NCI-H187 (cell line): Measurements from ENCODE around the gene MAP2.

ENCODE experiments used
- DNase-seq, 2 experiments: peaks; one replicate each; lab custom pipeline; 2025; lab: John Stamatoyannopoulos, UW

MAP2 gene

DNA sequence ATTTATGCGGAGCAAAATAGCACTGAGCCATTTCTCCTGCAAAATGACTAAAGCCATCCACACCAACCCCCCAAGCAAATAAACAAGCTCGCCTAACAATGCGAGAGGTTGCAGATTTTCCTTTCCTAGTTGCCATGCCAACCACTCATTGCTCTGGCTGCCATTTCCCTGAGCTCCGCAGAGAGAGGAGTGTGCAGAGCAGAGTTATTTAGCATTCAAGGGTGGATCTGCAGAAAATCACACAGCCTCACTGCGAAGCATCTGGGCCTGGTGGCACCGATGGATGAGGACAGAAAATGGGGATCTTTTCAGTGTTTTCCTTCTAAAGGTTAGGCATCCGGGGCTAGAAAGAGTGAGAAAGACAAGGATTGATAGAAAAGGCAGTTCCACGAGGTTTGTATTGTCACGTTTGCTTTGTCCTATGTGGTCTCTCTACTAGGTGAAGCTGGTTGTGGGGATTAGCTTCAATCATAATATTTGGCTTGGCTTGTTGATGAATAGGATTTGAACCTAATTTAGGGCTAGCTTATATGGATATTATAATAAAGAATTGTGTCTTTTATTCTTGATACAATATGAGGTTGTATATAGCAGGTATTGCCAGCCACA is 237.5 kb downstream of the MAP2 start:
- no peak for DNase-seq

DNA sequence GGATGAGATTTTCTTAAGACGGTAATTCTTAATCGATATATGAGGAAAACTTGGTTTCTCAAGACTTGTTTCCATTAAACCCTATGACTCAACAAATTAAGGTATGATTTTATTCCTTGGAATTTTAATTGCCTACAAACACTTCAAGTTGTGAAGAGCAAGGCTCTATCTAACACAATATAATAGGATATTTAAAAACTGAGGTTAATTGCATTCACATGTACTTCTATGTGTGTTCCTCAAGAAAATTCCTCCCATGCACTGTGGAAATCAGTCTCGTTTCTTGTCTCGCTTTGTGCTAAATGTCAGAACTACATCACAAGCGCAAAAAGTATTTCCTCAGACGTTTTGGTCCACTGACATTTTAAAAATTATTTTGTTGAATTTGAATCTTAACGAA is 238.2 kb downstream of the MAP2 start:
- DNase-seq, result no peak

DNA sequence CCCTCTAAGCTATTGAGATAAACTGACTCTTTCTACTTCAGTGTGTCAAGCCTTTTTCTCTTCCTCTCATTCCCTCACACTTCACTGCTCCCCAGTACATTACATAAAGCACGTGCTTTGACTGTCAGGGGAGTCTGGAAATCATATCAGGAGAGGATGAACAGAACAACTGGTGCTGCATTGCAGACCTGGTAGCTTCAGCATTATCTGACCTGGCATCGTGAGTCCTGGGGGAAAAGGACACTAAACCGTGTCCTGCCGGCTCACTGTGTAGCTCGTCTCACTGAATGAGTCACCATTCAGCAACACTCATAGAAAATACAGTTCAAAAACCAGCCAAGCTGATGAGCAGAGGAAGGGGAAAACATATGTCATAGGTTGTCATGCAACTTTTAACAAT is 239.3 kb downstream of the MAP2 start:
- DNase-seq, result no peak

DNA sequence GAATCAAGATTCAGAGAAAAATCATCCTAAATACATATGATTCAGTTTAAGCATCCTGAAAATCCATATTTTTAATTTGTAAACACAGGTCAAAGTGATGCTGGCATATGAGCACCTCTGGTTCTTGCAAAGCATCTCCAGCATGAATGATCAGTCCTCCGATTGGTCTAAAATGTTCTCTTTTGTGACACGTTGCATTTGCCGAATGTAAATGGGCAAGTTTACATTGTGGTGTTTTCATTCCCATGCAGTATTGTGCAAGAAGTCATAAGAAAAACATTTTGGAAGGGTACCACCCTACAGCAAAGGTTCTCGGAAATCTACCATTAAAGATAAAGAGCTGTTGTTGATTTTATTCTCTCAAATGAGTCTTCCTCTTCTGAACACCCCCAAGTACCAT is 239.8 kb downstream of the MAP2 start:
- no peak for DNase-seq

DNA sequence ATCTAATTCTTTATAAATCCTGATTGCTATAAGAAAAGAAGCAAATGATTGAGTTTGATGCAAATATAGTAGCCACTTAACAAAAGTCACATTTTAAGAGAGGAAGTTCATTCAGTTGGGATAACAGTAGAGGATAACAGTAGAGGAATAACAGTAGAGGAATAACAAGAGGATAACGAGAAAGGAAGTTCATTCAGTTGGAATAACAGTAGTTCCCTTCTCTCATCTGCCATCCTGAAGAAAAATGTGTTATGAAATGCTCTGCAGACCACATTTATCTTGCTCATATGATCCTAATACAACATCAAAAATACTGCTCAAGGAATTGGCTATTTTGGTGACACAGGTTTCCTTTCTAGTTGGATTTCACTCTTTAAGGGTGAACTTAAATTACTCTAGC is 242.4 kb downstream of the MAP2 start:
- DNase-seq, result no peak

DNA sequence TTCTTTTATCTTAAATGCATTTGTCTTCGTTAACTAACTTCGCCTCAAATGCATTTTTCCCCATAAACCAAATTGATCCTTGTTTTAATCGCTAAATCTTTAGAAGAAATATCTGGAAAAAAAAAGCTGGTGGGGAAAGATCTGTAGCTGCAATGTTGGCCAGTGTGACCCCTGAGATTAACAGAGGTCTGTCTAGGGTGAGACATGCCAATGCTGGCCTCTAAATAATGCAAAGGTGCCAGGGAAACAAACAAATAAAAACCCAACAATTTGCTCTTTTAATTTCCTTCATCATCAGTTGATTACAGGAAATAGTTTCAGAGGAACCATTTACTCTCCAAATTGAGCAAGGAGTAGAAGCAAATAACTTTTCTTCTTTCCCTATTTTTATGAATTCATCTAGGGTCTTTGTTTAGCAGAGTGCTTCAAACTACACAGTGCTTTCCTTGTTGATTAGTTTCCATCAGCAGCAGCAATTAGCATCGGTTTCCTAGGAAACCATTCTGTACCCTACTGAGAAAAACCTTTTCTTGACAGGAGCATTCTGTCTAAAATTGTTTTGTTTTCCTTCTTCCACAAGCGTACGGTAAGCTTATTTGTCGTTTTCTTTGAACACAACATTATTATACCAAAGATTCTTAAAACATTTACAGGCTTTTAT is 247.3 kb downstream of the MAP2 start:
- no peak for DNase-seq

DNA sequence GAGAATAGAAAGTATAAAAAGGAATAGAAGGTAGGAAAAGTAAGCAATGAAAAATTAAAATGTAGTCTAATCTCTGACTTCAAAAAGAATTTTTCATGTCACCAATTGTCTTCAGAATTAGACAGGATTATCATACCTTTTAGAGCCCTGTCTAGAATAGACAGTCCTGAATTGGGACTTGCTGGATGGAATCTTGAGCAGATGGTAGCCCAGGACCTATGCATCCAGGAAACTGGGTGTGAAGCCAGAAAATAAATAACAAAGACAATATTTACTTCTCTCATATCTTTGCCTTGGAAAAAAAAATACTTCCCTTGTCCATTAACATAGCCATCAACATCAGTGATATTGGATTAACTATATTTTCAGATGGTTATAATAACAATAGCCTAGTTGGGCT is 250.0 kb downstream of the MAP2 start:
- no peak for DNase-seq

DNA sequence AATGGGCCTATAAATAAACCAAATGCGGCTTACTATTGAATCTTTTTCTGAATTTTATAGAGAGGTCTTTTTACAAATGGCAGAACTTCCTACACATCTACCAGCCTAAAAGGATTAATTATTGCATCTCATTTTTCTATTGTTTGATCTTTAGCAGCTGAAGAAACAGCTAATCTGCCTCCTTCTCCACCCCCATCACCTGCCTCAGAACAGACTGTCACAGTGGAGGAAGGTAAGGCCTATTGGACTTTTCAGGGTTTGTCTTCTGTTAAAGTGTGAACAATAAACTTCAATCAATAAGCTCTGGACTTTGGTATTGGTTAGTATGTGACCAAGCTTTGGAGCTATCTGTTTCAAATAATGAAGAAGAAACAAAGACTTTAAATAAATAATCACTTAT is 256.7 kb downstream of the MAP2 start:
- DNase-seq, result no peak

DNA sequence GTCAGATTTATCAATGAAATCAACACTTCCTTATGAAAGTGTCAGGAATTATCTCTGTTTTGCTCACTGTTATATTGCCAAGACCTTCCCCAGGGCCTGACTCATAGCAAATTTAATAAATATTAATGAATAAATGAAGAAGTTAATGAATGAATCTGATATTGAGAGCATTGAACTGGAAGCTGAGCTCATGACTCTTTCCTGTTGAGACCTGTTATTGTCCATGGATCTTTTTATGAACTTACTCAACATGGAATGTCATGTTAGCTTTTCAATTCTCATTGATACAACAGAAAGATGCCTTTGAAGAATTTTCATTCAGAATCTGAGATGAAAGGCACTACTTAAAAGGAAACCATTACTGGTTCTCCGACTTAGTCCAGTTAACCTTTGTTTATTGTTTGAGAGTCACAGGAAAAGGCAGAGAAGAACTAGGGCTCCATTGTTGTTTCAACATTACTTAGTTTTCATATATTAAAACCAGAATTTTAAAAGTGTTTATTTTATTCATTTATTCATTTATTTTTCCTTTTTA is 257.4 kb downstream of the MAP2 start:
- DNase-seq, result no peak

DNA sequence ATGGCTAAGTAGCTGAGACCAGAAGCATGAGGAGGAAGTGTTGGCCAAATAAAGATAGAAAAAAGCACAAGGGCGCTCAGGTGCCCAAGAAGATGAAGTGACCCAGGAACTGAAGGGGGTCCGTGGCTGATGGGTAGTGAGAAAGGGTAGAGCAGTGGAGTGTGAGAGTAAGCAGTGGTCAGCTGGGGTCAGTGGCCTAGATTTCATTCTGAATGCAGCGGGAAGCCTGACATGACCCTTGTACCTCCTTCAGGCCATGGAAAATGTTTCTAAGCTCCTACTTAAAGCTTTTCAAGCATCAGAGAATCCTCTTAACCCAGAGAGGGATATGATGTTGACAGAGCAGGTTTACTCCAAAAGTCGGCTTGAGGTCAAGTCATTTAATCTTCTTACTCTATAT is 258.8 kb downstream of the MAP2 start:
- no peak for DNase-seq

DNA sequence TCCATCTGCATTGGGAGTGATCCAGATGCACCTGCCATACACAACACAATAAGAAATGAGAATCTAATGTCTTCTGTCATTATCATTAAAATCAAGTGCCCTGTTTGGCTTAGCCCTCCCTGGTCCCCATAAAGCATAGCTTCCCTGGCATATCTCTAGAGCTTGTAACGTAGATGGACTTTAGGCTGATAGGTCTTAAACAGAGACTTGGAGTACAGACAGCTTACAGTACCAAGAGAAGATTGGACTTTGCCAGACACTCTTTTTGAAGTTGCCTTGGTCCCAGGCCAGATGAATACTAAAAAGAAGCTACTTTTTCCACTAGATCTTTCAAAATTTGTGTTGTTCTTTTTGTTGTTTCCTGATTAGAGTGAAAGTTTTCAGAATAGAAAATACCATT is 261.5 kb downstream of the MAP2 start:
- no peak for DNase-seq

DNA sequence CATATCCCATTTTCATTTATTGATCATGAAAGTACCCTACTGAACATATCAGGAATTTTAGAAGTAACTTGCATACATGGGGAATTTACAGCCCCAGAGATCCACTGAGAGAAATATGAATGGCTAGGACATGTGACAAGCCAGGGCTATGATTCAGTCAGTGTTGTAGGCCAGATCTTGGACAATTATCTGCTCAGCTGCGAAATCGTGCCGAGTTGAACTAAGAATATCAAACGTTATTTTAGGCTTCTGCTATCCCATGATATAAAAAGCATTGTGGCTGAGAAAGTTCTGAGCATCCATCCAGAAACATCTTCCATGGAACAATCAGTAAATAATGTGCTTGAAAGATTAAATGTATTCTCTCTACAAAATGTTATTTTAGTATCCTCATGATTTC is 262.1 kb downstream of the MAP2 start:
- DNase-seq, result no peak

DNA sequence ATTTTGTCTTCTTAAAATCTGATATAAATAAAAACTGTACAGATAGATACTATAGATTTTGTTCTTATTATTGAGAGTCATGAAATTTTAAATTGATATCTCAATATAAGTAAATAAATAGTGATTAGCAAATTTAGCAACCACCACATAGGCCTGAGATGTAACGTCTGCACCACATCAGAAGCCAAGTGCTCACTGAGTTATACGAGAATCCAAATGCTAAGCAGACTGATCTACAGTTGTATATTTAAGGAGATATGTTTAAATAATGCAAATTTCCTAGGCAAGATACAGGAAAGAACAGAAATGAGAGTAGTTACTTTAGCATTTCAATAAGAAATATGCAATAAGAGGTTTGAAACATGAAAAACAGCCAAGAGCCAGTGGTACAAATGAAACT is 262.6 kb downstream of the MAP2 start:
- no peak for DNase-seq

DNA sequence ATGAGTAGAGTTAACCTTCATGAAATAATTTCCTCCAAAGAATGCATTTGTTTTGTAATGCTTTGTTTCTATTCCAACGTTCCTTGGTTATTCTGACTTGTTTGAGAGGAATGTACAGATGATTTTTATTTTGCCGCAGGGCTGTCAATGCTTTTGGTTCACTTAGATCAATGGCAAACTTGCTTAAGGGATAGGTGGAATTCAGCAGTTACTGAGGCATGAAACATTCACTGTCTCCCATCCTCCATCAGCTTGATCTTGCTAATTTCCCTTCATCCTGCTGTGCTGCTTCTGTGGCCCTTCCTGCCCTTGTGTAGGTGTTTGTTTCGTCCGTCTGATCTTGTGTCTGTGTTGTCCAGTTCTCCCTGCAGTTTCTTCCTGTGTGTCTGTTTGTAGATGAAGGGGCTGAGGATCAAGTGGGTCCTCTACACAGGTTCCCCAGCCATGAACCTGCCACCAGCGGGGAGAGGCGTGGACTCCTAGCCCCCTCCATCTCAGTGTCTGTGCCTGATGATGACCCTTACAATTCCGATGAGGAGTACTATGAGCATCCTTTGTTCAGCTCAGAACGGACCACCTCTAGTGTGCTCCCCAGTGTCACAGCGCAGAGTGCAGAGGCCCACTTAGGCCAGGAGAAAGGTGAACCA is 263.6 kb downstream of the MAP2 start:
- DNase-seq, result no peak

DNA sequence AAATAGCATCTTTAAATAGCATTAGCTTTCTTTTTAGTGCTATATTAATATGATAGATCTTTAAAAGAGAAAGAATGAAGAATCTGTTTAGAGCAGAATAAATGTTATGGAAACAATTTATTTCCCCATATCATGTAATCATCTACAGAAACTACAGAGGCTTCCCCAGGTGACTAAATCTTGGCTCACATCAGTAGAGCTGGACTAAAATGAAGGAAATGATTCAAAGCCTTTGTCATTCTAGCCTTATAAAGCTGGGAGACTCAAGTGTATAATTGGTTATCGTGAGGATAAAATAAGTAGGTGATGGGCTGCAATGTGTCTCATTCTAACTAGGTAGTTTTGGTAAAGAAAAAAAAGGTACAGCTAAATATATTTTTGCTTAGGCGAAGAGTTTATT is 264.5 kb downstream of the MAP2 start:
- no peak for DNase-seq

DNA sequence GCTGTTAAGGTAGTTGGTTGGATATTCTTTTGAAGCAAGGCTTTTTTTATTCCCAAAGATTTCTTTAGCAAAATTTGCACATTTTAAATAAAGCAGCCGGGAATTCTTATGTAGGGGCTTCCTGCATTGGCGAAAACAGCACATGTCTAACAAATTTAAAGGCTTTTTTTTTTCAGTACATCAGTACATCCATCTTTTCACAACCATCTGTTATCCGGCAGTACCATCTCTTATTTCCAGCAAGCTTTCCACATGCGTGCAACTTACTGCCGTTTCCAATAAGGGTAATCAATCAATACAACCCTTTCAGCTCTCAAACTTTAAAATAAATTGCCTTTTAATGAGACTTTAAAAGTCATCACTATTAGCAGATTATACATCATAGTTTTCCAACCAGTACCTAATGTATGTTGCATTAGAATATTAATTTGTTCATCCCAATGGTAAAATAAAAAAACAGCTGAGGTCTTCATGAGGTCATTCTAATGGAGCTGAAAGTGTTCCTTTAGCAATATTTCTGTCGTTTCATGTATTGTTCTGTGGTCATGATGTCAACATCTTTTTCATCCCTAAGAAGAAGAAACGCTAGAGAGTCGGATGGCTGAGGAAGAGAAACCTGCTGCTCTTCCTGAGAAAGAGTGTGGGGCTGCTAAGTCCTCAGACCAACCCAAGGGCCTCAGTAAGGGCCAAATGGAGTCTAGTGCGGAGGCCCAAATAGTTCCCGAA is 266.3 kb downstream of the MAP2 start:
- DNase-seq, result no peak

DNA sequence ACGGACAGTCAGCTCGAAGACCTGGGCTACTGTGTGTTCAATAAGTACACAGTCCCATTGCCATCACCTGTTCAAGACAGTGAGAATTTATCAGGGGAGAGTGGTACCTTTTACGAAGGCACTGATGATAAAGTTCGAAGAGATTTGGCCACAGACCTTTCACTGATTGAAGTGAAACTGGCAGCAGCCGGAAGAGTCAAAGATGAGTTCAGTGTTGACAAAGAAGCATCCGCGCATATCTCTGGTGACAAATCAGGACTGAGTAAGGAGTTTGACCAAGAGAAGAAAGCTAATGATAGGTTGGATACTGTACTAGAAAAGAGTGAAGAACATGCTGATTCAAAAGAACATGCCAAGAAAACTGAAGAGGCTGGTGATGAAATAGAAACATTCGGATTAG is 270.9 kb downstream of the MAP2 start:
- no peak for DNase-seq

DNA sequence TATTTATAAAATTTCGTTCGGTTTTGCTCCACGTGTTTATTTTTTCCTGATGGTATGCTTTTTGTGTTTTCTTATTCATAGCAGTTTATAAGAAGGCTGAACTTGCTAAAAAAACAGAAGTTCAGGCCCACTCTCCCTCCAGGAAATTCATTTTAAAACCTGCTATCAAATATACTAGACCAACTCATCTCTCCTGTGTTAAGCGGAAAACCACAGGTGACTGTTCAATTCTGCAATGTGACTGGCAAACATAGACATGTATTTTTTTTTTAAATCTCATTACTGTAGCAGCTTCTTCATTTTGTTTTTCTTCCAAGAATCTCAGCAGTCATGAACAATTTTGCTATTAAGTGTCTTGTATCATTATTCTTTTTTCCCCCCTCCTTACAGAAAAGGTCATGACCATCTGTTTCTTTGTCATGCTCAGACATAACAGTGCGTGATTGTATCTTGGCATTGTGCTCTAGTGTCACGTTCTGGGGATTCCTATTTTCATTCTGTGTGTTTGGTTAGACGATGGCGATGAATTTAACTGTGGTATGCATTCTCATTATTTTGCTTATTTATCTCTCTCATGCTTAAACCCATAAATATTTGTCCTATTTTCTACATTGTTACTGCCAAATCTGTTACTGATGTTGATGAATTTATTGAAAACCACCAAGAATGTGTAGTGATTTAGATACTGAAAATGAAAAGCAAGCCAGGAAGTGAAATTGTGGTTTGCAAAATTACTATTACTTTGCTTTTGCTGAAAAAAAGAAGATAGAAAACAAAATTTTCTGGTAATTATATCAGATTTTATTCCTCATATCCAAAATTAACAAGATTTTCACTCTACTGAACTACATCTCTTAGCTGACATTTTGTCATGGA is 273.2 kb downstream of the MAP2 start:
- no peak for DNase-seq

DNA sequence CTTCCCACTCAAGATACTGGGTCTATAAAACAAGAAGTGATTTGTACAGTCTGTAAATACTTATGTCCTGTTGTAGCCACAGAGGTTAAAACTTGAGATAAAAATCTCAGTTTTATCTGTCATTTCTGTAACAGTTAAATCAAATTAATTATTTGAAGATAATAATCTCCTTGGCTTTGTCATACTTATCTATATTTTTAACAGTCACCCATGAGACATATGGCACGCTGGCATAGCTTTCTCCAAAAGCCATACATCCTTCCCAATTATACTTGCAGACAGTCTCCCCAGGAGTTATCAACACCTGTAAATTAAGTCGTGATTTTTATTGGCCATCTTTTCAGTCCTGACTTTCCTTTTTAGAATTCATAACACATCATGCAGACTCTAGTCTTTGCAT is 278.9 kb downstream of the MAP2 start:
- DNase-seq, result no peak

DNA sequence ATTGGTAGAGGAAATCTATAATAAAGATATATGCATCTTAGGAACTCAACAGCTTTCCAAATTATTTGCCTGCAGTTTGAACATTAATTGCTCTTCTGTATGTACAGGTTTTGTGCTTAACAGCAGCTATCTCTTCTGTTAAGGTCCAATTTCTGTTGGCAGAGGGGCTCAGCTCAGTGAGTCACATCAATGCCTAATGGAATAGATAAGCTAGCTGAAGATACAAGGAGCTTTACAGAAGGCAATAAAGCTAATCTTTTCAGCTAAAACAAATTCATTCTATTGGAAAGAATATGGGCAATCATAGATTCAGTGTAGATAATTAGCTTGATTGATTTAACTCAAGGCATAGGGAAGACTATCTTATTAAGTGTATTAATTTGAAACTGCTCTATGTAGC is 289.4 kb downstream of the MAP2 start:
- DNase-seq, result no peak

DNA sequence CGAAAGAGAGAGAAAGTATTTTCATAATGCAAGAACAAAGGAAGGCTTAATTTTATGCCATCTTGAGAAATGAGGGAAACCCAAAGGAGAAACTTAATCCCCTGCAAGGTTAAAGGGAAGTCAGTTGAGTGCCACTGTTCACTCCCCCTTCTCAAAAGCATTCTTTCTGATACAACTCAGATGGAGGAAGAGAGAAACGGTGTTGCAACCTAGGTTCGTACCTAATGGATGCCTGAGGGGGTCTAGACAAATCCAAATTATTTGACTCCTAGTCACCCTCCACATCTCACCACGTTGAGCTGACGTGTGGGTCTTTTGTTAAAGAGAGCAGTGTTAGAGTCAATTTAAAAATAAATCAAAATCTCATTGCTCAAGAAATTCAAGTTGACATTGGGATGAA is 295.2 kb downstream of the MAP2 start:
- no peak for DNase-seq

DNA sequence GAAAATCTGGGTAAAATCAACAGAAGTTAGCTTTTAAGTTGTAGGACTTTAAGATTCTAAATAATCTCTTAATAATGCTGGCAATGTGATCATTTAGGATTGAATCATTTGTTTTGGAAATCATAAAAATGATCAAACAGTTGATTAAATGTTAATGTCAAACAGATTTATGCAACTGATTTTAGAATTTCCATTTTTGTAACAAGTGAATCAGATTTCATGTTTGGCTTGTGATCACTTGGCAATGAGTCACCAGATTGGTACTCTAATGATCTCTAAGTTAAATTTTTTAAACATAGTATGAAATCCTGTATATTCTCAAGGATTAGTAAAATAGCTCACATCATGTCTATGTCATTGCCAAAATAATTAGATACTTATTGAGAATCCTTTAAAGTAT is 297.6 kb downstream of the MAP2 start:
- no peak for DNase-seq
